Right atrium auricular region (tissue), 2 donors: ENCODE data around the gene REV3L. TPM values are rescaled to one million over a fixed set of nuclear protein-coding genes. Genes with fewer than 3 reads are reported as not detected.

Experiments used
- DNase-seq: peaks from one replicate; pipeline ENCODE4 v3.0.0-alpha.2; 2019; ENCODE audit warnings: low spot score
- H3K27ac ChIP-seq, 2 donors: fragments of 200-600 bp; sonication (generic); 1 replicate in 1 of 2; 2 replicates in 1 of 2; pipeline ENCODE4 v1.5.1; 2016 to 2019
- H3K27me3 ChIP-seq, 2 donors: fragments of 200-600 bp; sonication (generic); one replicate each; pipeline versions ENCODE4 v1.5.1 to v1.6.0; 2017 to 2019
- H3K36me3 ChIP-seq: fragments of 200-600 bp; sonication (generic); one replicate; pipeline ENCODE4 v1.5.1; 2016
- H3K4me1 ChIP-seq, 2 donors: fragments of 200-600 bp; sonication (generic); one replicate each; pipeline versions ENCODE4 v1.5.1 to v1.6.0; 2017 to 2019
- H3K4me3 ChIP-seq, 2 donors: fragments of 200-600 bp; sonication (generic); 1 replicate in 1 of 2; 2 replicates in 1 of 2; pipeline ENCODE4 v1.5.1; 2017 to 2019; ENCODE audit warnings: mild to moderate bottlenecking in 1 of 2, moderate library complexity in 1 of 2
- H3K9me3 ChIP-seq, 2 donors: fragments of 200-600 bp; sonication (generic); one replicate each; pipeline ENCODE4 v1.5.1; 2019
- total RNA-seq, 2 donors: library from RNA; depleted of rRNA; stranded (reverse); fragments of >200 nt; gene quantifications; one replicate each; pipeline ENCODE4 v1.1.0, GENCODE V29; 2016
- TF ChIP-seq, protein P1 (sequence below), 2 donors: fragments of 200-600 bp; sonication (generic); IDR thresholded peaks; one replicate each; pipeline ENCODE4 v1.5.1; 2019; ENCODE audit warnings: antibody characterized with exemption in 2 of 2

The REV3L gene
- total RNA-seq, 2 donors from 2014 or later: 14.5 to 34.2 TPM

DNA sequence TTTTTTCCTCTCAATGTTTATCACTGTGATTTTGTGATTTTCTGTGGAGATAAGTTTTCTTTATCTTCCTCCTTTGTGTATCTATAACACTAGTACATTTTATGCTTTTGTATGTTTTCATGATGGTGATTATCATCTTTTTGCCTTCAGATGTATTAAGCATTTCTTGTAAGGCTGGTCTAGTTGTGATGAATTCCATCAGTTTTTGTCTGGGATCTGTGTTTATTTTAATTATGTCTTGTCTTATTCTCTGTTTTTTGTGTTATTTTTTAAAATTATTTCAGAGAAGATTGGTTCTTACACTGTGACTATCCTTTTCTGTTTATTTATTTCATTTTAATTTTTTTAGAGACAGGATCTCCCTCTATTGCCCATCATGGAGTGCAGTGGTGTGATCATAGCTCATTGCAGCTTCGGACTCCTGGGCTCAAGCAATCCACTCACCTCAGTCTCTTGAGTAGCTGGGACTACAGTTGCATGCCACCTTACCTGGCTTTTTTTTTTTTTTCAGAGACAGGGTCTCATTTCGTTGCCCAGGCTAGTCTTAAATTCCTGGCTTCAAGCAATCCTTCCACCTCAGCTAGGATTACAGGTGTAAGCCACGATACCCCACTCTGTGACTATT is 208.3 kb downstream of the REV3L start:
- H3K9me3 ChIP-seq: peaks cover 10 to 32% of the 10 kb centered on the region in 2 donors
- H3K4me1 ChIP-seq: no peaks in the 10 kb centered on the region
- DNase-seq: no peak
- peaks cover 65% of the 10 kb centered on the region for H3K36me3 ChIP-seq
- no peak overlapping the region for H3K4me3 ChIP-seq
- no peak overlapping the region for H3K27ac ChIP-seq
- no peaks in the 10 kb centered on the region for H3K27me3 ChIP-seq
- TF ChIP-seq, protein P1, sequence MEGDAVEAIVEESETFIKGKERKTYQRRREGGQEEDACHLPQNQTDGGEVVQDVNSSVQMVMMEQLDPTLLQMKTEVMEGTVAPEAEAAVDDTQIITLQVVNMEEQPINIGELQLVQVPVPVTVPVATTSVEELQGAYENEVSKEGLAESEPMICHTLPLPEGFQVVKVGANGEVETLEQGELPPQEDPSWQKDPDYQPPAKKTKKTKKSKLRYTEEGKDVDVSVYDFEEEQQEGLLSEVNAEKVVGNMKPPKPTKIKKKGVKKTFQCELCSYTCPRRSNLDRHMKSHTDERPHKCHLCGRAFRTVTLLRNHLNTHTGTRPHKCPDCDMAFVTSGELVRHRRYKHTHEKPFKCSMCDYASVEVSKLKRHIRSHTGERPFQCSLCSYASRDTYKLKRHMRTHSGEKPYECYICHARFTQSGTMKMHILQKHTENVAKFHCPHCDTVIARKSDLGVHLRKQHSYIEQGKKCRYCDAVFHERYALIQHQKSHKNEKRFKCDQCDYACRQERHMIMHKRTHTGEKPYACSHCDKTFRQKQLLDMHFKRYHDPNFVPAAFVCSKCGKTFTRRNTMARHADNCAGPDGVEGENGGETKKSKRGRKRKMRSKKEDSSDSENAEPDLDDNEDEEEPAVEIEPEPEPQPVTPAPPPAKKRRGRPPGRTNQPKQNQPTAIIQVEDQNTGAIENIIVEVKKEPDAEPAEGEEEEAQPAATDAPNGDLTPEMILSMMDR (IDR thresholded peaks at IDR 0.05): no peak

DNA sequence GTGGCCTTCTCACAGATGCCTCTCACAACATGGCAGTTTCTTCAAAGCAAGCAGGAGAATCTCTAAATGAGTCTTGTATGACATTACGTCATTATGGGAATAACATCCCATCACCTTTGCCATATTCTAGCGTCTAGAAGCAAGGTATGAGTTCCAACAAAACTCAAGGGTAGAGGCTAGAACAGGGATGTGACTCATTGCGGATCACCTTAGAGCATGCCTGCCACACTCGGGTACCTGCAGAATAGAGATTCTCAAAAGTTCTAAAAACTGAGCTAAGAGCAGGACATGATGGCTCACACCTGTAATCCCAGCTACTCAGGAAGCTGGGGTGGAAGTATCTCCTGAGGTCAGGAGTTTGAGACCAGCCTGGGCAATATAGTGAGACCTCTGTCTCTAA is 212.9 kb downstream of the REV3L start:
- no peak overlapping the region for H3K27ac ChIP-seq
- peaks cover 10 to 21% of the 10 kb centered on the region in 2 donors for H3K9me3 ChIP-seq
- H3K36me3 ChIP-seq: peaks cover 35% of the 10 kb centered on the region
- TF ChIP-seq, protein P1 (IDR thresholded peaks at IDR 0.05): no peak
- H3K27me3 ChIP-seq: no peaks in the 10 kb centered on the region
- no peak overlapping the region for H3K4me3 ChIP-seq
- no peak for DNase-seq
- no peaks in the 10 kb centered on the region for H3K4me1 ChIP-seq

DNA sequence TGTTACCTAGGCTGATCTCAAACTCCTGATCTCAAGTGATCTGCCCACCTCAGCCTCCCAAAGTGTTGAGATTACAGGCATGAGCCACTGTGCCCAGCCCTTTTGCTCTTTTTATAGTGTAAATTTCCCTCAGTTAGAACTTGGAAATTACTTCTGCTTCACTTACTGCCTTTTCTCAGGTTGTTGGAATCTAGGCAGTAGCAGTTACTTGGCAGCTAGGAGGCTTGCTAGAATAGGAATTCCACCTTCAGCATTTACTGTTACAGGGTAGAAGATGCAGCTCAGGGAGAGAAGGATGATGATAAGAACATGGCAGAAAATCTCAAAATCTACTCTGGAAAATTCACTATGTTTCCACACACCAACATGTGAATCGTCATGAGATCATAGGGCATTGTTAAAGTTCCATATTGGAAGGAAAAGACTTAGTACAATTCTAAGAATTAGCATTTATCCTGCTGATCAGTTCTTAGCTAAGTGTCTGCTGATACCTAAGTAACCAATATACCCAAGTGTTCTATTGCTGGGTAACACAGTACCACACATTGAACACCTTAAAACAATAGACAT is 213.5 kb downstream of the REV3L start:
- Histone ChIP-seq H3K4me3 (no peak overlapping the region), H3K36me3 (peaks cover 29% of the 10 kb centered on the region), H3K27ac (no peak overlapping the region), H3K9me3 (peaks cover 7 to 15% of the 10 kb centered on the region in 2 donors), H3K4me1 (no peaks in the 10 kb centered on the region), H3K27me3 (no peaks in the 10 kb centered on the region)
- DNase-seq: no peak
- TF ChIP-seq, protein P1 (IDR thresholded peaks at IDR 0.05): no peak

DNA sequence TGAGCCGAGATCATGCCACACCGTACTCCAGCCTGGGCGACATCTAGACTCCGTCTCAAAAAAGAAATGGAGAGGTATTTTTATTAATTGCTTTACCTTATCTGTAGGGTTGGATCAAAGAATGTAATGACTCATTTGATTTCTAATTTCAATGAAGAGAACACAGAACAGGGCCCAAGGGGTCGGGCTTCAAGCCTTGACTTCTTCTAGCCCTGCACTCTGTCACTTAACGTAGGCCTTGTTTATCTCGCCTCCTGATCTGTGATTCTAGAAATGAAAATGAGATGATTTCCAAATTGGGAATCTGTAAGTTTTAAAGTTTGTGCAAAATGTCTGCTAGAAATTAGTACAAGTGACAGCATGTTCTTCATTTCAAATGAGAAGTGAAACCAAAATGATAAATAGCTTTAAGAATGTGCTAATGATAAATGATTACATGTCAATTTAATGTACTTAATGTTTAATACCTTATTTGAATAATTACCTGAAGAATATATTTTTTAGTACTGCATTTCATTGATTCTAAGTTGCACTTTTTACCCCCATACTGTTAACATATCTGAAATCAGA is 215.2 kb downstream of the REV3L start:
- no peak overlapping the region for H3K27ac ChIP-seq
- H3K36me3 ChIP-seq: peaks cover 17% of the 10 kb centered on the region
- H3K4me1 ChIP-seq: no peaks in the 10 kb centered on the region

DNA sequence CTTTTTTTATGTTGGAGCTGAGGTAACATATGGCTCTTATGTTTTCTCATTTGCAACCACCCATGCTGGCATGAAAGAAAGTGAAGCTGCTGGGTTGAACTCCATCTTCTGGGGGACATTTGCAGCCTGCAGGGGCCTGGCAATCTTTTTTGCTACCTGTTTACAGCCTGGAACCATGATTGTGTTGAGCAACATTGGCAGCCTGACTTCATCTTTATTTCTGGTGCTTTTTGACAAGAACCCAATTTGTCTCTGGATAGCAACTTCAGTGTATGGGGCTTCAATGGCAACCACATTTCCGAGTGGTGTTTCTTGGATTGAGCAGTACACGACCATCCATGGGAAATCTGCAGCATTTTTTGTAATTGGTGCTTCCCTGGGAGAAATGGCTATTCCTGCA is 216.7 kb downstream of the REV3L start:
- Histone ChIP-seq H3K9me3 (no peaks in the 10 kb centered on the region), H3K4me3 (no peak overlapping the region), H3K4me1 (no peaks in the 10 kb centered on the region), H3K36me3 (peaks cover 17% of the 10 kb centered on the region), H3K27ac (peak overlapping the region in 1 of 2 donors; percentile 12), H3K27me3 (no peaks in the 10 kb centered on the region)
- no peak for DNase-seq
- TF ChIP-seq, protein P1 (IDR thresholded peaks at IDR 0.05): no peak

More for the DNA sequence above, 215.2 kb downstream of the REV3L start:
- Histone ChIP-seq H3K27me3 (no peaks in the 10 kb centered on the region), H3K4me3 (no peak overlapping the region), H3K9me3 (no peaks in the 10 kb centered on the region)
- TF ChIP-seq, protein P1 (IDR thresholded peaks at IDR 0.05): no peak
- no peak for DNase-seq
